Epithelial cell of prostate (primary cell): ENCODE measurements around the gene PBLD.
"Not testable (repeated sequence)": the region's sequence is repeated elsewhere in the genome, so short reads cannot be mapped to it uniquely, and the experiment has no call there.

Experiments used
- DNase-seq: peaks from one replicate; pipeline ENCODE4 v3.0.0-alpha.2; 2011; ENCODE audit warnings: low read depth, low spot score
- H3K27ac ChIP-seq: fragments of 450-650 bp; 2 replicates; pipeline ENCODE4 v1.5.1; 2017; ENCODE audit warnings: mild to moderate bottlenecking

Gene PBLD

GRCh38 chr10:68284062-68285001 is 48.4 kb downstream of the PBLD start:
- no peak overlapping the region for H3K27ac ChIP-seq
- no peak for DNase-seq

GRCh38 chr10:68280758-68281157 is 52.0 kb downstream of the PBLD start:
- no peak for DNase-seq
- H3K27ac ChIP-seq, result no peak overlapping the region

GRCh38 chr10:68278906-68279753 is 53.6 kb downstream of the PBLD start:
- DNase-seq, result not testable (repeated sequence)

GRCh38 chr10:68277814-68278213 is 54.9 kb downstream of the PBLD start:
- not testable (repeated sequence) for DNase-seq, H3K27ac ChIP-seq

More at GRCh38 chr10:68278906-68279753, 53.6 kb downstream of the PBLD start:
- H3K27ac ChIP-seq, result not testable (repeated sequence)

GRCh38 chr10:68276224-68276623 is 56.5 kb downstream of the PBLD start:
- DNase-seq, result no peak

GRCh38 chr10:68275600-68276126 is 57.1 kb downstream of the PBLD start:
- DNase-seq, result no peak
- no peak overlapping the region for H3K27ac ChIP-seq

More at GRCh38 chr10:68276224-68276623, 56.5 kb downstream of the PBLD start:
- no peak overlapping the region for H3K27ac ChIP-seq

GRCh38 chr10:68272833-68273232 is 59.9 kb downstream of the PBLD start:
- no peak overlapping the region for H3K27ac ChIP-seq
- DNase-seq, result no peak

GRCh38 chr10:68271196-68271882 is 61.4 kb downstream of the PBLD start:
- no peak overlapping the region for H3K27ac ChIP-seq
- no peak for DNase-seq

GRCh38 chr10:68269562-68270290 is 63.0 kb downstream of the PBLD start:
- no peak for DNase-seq
- H3K27ac ChIP-seq, result no peak overlapping the region

GRCh38 chr10:68261132-68261856 is 71.4 kb downstream of the PBLD start:
- H3K27ac ChIP-seq, result no peak overlapping the region
- no peak for DNase-seq

GRCh38 chr10:68253346-68253745 is 79.4 kb downstream of the PBLD start:
- no peak overlapping the region for H3K27ac ChIP-seq
- DNase-seq, result no peak

- no peak overlapping the region for H3K27ac ChIP-seq
- no peak for DNase-seq
Measured at GRCh38 chr10:68251625-68252495, 80.9 kb downstream of the PBLD start.

- DNase-seq, result no peak
- no peak overlapping the region for H3K27ac ChIP-seq
Measured at GRCh38 chr10:68251151-68251550, 81.6 kb downstream of the PBLD start.

GRCh38 chr10:68249297-68249696 is 83.4 kb downstream of the PBLD start:
- DNase-seq, result no peak
- H3K27ac ChIP-seq, result no peak overlapping the region

- no peak overlapping the region for H3K27ac ChIP-seq
- DNase-seq, result no peak
Measured at GRCh38 chr10:68247931-68248330, 84.8 kb downstream of the PBLD start.

GRCh38 chr10:68246397-68246796 is 86.3 kb downstream of the PBLD start:
- not testable (repeated sequence) for DNase-seq, H3K27ac ChIP-seq

- DNase-seq, result no peak
- no peak overlapping the region for H3K27ac ChIP-seq
Measured at GRCh38 chr10:68242051-68242450, 90.7 kb downstream of the PBLD start.

- no peak overlapping the region for H3K27ac ChIP-seq
- no peak for DNase-seq
Measured at GRCh38 chr10:68239596-68240150, 93.1 kb downstream of the PBLD start.
